A673 (cell line): ENCODE results near the gene SMARCC1.

Experiments
- EZH2 ChIP-seq: fragments of 200-600 bp; sonication (generic); IDR thresholded peaks from 2 replicates; pipeline ENCODE4 v1.6.1; 2017; ENCODE audit warnings: borderline replicate concordance, low read depth, mild to moderate bottlenecking, mixed read lengths, antibody characterized with exemption, low read length; ENCODE audit not compliant: poor library complexity, severe bottlenecking
- TF ChIP-seq, protein P1 (sequence below): fragments of 300-800, 200-600 bp; sonication (generic); conservative IDR thresholded peaks from 2 replicates; pipeline ENCODE4 v1.5.1; 2017; ENCODE audit warnings: low read depth, mild to moderate bottlenecking, antibody characterized with exemption, low read length, moderate library complexity, mixed read lengths

DNA sequence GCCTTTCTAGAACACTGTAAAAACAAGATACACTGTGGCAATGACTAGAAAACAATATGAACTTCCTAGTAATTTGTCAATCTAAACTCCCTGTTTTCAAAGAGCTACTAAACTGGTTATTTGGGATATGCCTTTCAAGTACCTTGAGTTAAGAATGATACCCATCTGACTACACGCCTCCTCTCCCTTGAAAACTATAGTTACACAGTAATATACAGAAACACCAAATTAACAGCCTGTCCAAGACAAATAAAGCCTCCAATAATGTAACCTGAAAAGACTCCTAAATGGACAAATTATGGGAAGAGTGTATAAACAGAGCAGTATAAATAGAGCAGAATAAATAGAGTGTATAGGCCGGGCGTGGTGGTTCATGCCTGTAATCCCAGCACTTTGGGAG is 70.1 kb downstream of the SMARCC1 start:
- TF ChIP-seq EZH2, result no peak
- TF ChIP-seq, protein P1, sequence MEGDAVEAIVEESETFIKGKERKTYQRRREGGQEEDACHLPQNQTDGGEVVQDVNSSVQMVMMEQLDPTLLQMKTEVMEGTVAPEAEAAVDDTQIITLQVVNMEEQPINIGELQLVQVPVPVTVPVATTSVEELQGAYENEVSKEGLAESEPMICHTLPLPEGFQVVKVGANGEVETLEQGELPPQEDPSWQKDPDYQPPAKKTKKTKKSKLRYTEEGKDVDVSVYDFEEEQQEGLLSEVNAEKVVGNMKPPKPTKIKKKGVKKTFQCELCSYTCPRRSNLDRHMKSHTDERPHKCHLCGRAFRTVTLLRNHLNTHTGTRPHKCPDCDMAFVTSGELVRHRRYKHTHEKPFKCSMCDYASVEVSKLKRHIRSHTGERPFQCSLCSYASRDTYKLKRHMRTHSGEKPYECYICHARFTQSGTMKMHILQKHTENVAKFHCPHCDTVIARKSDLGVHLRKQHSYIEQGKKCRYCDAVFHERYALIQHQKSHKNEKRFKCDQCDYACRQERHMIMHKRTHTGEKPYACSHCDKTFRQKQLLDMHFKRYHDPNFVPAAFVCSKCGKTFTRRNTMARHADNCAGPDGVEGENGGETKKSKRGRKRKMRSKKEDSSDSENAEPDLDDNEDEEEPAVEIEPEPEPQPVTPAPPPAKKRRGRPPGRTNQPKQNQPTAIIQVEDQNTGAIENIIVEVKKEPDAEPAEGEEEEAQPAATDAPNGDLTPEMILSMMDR, result no peak
